ENCODE results near the gene GDF9. TPM values are rescaled to one million over a fixed set of nuclear protein-coding genes. Genes with fewer than 3 reads are reported as not detected.

GDF9 gene
- total and polyA plus RNA-seq, 9 donors: 0.20 to 0.93 (median 0.30) TPM; not detected in 2

- intact Hi-C loops (cut with DNase I): no loop called here
- 57 to 77% (median 74%) methylated on average over 1 of the region's 1 CpG for WGBS, 3 donors
- no peaks in the 10 kb centered on the region for H3K9me3 ChIP-seq
- no peak overlapping the region for H3K4me3 ChIP-seq
- H3K27me3 ChIP-seq: no peaks in the 10 kb centered on the region
- TF ChIP-seq EP300 (IDR thresholded peaks at IDR 0.05): no peak
- TF ChIP-seq, protein P1, sequence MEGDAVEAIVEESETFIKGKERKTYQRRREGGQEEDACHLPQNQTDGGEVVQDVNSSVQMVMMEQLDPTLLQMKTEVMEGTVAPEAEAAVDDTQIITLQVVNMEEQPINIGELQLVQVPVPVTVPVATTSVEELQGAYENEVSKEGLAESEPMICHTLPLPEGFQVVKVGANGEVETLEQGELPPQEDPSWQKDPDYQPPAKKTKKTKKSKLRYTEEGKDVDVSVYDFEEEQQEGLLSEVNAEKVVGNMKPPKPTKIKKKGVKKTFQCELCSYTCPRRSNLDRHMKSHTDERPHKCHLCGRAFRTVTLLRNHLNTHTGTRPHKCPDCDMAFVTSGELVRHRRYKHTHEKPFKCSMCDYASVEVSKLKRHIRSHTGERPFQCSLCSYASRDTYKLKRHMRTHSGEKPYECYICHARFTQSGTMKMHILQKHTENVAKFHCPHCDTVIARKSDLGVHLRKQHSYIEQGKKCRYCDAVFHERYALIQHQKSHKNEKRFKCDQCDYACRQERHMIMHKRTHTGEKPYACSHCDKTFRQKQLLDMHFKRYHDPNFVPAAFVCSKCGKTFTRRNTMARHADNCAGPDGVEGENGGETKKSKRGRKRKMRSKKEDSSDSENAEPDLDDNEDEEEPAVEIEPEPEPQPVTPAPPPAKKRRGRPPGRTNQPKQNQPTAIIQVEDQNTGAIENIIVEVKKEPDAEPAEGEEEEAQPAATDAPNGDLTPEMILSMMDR (IDR thresholded peaks at IDR 0.05): no peak
- TF ChIP-seq POLR2A (IDR thresholded peaks at IDR 0.05): no peak
- no peaks in the 10 kb centered on the region for H3K4me1 ChIP-seq (ENCODE audit: insufficient read depth)
- DNase-seq: no peak
- H3K27ac ChIP-seq: no peak overlapping the region
- H3K36me3 ChIP-seq: no peaks in the 10 kb centered on the region
Observed at GRCh38 chr5:132872788-132873118, 6.5 kb upstream of the GDF9 start.

- Histone ChIP-seq H3K27me3 (no peaks in the 10 kb centered on the region), H3K9me3 (no peaks in the 10 kb centered on the region), H3K4me3 (no peak overlapping the region), H3K4me1 (ENCODE audit: insufficient read depth) (no peaks in the 10 kb centered on the region), H3K36me3 (no peaks in the 10 kb centered on the region), H3K27ac (no peak overlapping the region)
- no peak for DNase-seq
- 71 to 73% (median 72%) methylated on average over 5 of the region's 5 CpGs for WGBS, 3 donors
- no peak for TF ChIP-seq EP300 (IDR thresholded peaks at IDR 0.05)
- TF ChIP-seq, protein P1 (IDR thresholded peaks at IDR 0.05): no peak
- intact Hi-C loops (cut with DNase I): no loop called here
Observed at GRCh38 chr5:132871459-132872284, 5.4 kb upstream of the GDF9 start.

DNA sequence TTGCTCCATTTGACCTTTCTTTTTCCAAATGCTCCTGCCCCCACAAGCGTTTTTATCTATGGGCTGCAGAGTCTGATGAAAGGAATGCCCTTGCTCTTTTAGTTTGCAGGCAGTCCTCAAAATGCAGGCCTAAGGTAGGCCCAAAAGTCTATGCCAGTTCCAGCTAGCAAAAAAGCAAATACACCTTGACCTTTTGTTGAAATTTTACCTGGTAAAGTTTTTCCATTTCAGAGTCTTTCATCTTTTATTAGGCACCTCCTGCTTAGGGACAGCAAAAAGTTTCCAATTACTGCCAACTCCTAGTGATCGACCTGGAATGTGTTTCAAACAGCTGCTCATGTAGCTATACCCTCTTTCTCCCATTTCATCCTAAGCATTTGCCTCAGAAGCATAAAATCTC, 4.5 kb upstream of the GDF9 start:
- H3K27ac ChIP-seq: no peak overlapping the region
- H3K36me3 ChIP-seq: no peaks in the 10 kb centered on the region
- TF ChIP-seq POLR2A (IDR thresholded peaks at IDR 0.05): no peak
- TF ChIP-seq, protein P1 (IDR thresholded peaks at IDR 0.05): no peak
- no peak overlapping the region for H3K4me3 ChIP-seq
- intact Hi-C loops (cut with DNase I): no loop called here
- no peaks in the 10 kb centered on the region for H3K4me1 ChIP-seq (ENCODE audit: insufficient read depth)
- no peaks in the 10 kb centered on the region for H3K27me3 ChIP-seq
- no peaks in the 10 kb centered on the region for H3K9me3 ChIP-seq
- WGBS, 3 donors: 48 to 67% (median 54%) methylated on average over 2 of the region's 2 CpGs
- no peak for DNase-seq

- H3K27ac ChIP-seq: no peak overlapping the region
- H3K27me3 ChIP-seq: no peaks in the 10 kb centered on the region
- intact Hi-C loops (cut with DNase I): no loop called here
- 73 to 83% (median 78%) methylated on average over 4 of the region's 4 CpGs for WGBS, 3 donors
- H3K36me3 ChIP-seq: no peaks in the 10 kb centered on the region
- no peaks in the 10 kb centered on the region for H3K9me3 ChIP-seq
- DNase-seq: no peak
- no peak for TF ChIP-seq POLR2A (IDR thresholded peaks at IDR 0.05)
- TF ChIP-seq, protein P1 (IDR thresholded peaks at IDR 0.05): no peak
- TF ChIP-seq EP300 (IDR thresholded peaks at IDR 0.05): no peak
- no peak overlapping the region for H3K4me3 ChIP-seq
- no peaks in the 10 kb centered on the region for H3K4me1 ChIP-seq (ENCODE audit: insufficient read depth)
Observed at GRCh38 chr5:132868754-132869153, 2.5 kb upstream of the GDF9 start.
